Neural cell (in vitro differentiated cells): ENCODE measurements around the gene EN2. TPM values are rescaled to one million over a fixed set of nuclear protein-coding genes. Genes with fewer than 3 reads are reported as not detected.

Experiments
- H2AFZ ChIP-seq: fragments of 200-600, 300-800 bp; sonication (generic), shearing (Covaris generic); 2 replicates; pipeline ENCODE4 v1.6.0; 2014; ENCODE audit warnings: low read depth, mild to moderate bottlenecking, antibody characterized with exemption, low read length, moderate library complexity
- H3F3A ChIP-seq: fragments of 200-600 bp; shearing (Covaris generic); 2 replicates; pipeline ENCODE4 v1.6.1; 2016; ENCODE audit warnings: mild to moderate bottlenecking, moderate library complexity, mixed read lengths, antibody characterized with exemption, low read length; ENCODE audit not compliant: insufficient read depth, poor library complexity, severe bottlenecking
- H3K27ac ChIP-seq: fragments of 200-600, 300-800 bp; sonication (generic), shearing (Covaris generic); 2 replicates; pipeline ENCODE4 v1.5.1; 2014; ENCODE audit warnings: mild to moderate bottlenecking, low read length, moderate library complexity
- H3K27me3 ChIP-seq: fragments of 300-800, 200-600 bp; sonication (generic), shearing (Covaris generic); 2 replicates; pipeline ENCODE4 v1.6.0; 2014; ENCODE audit warnings: mild to moderate bottlenecking, low read depth, low read length, moderate library complexity; ENCODE audit not compliant: insufficient read depth
- H3K36me3 ChIP-seq: fragments of 300-800, 200-600 bp; sonication (generic), shearing (Covaris generic); 2 replicates; pipeline ENCODE4 v1.5.1; 2014; ENCODE audit warnings: mild to moderate bottlenecking, antibody characterized with exemption, low read length, moderate library complexity; ENCODE audit not compliant: insufficient read depth
- H3K4me2 ChIP-seq: fragments of 300-800, 200-600 bp; sonication (generic), shearing (Covaris generic); 2 replicates; pipeline ENCODE4 v1.6.0; 2014; ENCODE audit warnings: mild to moderate bottlenecking, low read length
- H3K4me3 ChIP-seq: fragments of 300-800, 200-600 bp; sonication (generic), shearing (Covaris generic); 2 replicates; pipeline ENCODE4 v1.5.1; 2014; ENCODE audit warnings: mild to moderate bottlenecking, low read length, moderate library complexity
- H3K79me2 ChIP-seq: fragments of 200-600 bp; shearing (Covaris generic); replicated peaks from 2 replicates; pipeline ENCODE4 v1.6.0; 2014; ENCODE audit warnings: mild to moderate bottlenecking, low read length, moderate library complexity; ENCODE audit not compliant: insufficient read depth
- H3K9ac ChIP-seq: fragments of 300-800, 200-600 bp; sonication (generic), shearing (Covaris generic); 2 replicates; pipeline ENCODE4 v1.6.1; 2016; ENCODE audit warnings: mild to moderate bottlenecking, low read length, mixed read lengths
- H3K9me2 ChIP-seq: fragments of 200-600 bp; shearing (Covaris generic); 2 replicates; pipeline ENCODE4 v1.6.1; 2016; ENCODE audit warnings: mild to moderate bottlenecking, low read length, mixed read lengths; ENCODE audit not compliant: insufficient read depth
- H3K9me3 ChIP-seq: fragments of 200-600, 300-800 bp; sonication (generic), shearing (Covaris generic); 2 replicates; pipeline ENCODE4 v1.6.1; 2016; ENCODE audit warnings: mild to moderate bottlenecking, mixed run types, low read length, moderate library complexity, mixed read lengths
- H4K20me1 ChIP-seq: fragments of 200-600 bp; shearing (Covaris generic); 2 replicates; pipeline ENCODE4 v1.6.1; 2016; ENCODE audit warnings: mild to moderate bottlenecking, mixed run types; ENCODE audit not compliant: insufficient read depth
- CTCF ChIP-seq: fragments of 450-650 bp; IDR thresholded peaks from 2 replicates; pipeline ENCODE4 v1.5.1; 2014; ENCODE audit warnings: antibody characterized with exemption, mild to moderate bottlenecking, moderate library complexity; ENCODE audit not compliant: poor library complexity, severe bottlenecking
- EP300 ChIP-seq: fragments of 450-650 bp; conservative IDR thresholded peaks from 2 replicates; pipeline ENCODE4 v1.6.1; 2014; ENCODE audit warnings: antibody characterized with exemption, mild to moderate bottlenecking, moderate library complexity; ENCODE audit not compliant: poor library complexity, severe bottlenecking
- EZH2 ChIP-seq: fragments of 200-600, 300-800 bp; shearing (Covaris generic), sonication (generic); IDR thresholded peaks from 2 replicates; pipeline ENCODE4 v1.6.1; 2014; ENCODE audit warnings: antibody characterized with exemption, low read length, borderline replicate concordance, mild to moderate bottlenecking; ENCODE audit not compliant: insufficient read depth, poor library complexity, severe bottlenecking
- MXI1 ChIP-seq: fragments of 450-650 bp; conservative IDR thresholded peaks from 2 replicates; pipeline ENCODE4 v1.6.1; 2014; ENCODE audit warnings: antibody characterized with exemption, mild to moderate bottlenecking; ENCODE audit not compliant: poor library complexity, severe bottlenecking
- POLR2AphosphoS5 ChIP-seq: IDR thresholded peaks from 2 replicates; pipeline ENCODE4 v1.6.1; 2012
- RAD21 ChIP-seq: fragments of 450-650 bp; conservative IDR thresholded peaks from 2 replicates; pipeline ENCODE4 v1.6.1; 2014; ENCODE audit warnings: antibody characterized with exemption, mild to moderate bottlenecking, moderate library complexity
- REST ChIP-seq: IDR thresholded peaks from 2 replicates; pipeline ENCODE4 v1.6.1; 2012; ENCODE audit warnings: borderline replicate concordance
- SMC3 ChIP-seq: fragments of 450-650 bp; conservative IDR thresholded peaks from 2 replicates; pipeline ENCODE4 v1.6.1; 2014; ENCODE audit warnings: antibody characterized with exemption, mild to moderate bottlenecking, moderate library complexity; ENCODE audit not compliant: poor library complexity
- TAF1 ChIP-seq: IDR thresholded peaks from 2 replicates; pipeline ENCODE4 v1.6.1; 2012; ENCODE audit warnings: low read depth
- polyA plus RNA-seq: library from polyadenylated mRNA; depleted of rRNA; stranded (reverse); fragments of >200 nt; gene quantifications from 2 replicates; pipeline ENCODE4 v1.2.3, GENCODE V29; 2014

Gene EN2
- polyA plus RNA-seq, 1 donor from 2014 or later, result not detected

GRCh38 chr7:155430606-155431005 lies 27.3 kb upstream of the EN2 start:
- no peak overlapping the region for H3K4me3 ChIP-seq
- H3K36me3 ChIP-seq, result no peaks in the 10 kb centered on the region
- H3F3A ChIP-seq, result no peaks in the 10 kb centered on the region
- H2AFZ ChIP-seq, result no peak overlapping the region
- no peaks in the 10 kb centered on the region for H3K9me2 ChIP-seq
- H3K9me3 ChIP-seq, result no peaks in the 10 kb centered on the region
- H3K9ac ChIP-seq, result no peak overlapping the region
- H3K79me2 ChIP-seq, result no peaks in the 10 kb centered on the region
- TF ChIP-seq EP300 (no peak), EZH2 (no peak), RAD21 (no peak), REST (no peak), SMC3 (no peak), TAF1 (no peak), MXI1 (no peak), CTCF (no peak), POLR2AphosphoS5 (no peak)
- no peaks in the 10 kb centered on the region for H4K20me1 ChIP-seq
- H3K27ac ChIP-seq, result no peak overlapping the region
- no peaks in the 10 kb centered on the region for H3K27me3 ChIP-seq
- no peak overlapping the region for H3K4me2 ChIP-seq

- Histone ChIP-seq H3K9ac (no peak overlapping the region), H3K4me3 (no peak overlapping the region), H3F3A (no peaks in the 10 kb centered on the region), H3K27ac (no peak overlapping the region), H3K27me3 (no peaks in the 10 kb centered on the region), H4K20me1 (no peaks in the 10 kb centered on the region), H3K4me2 (no peak overlapping the region), H3K36me3 (no peaks in the 10 kb centered on the region), H3K9me2 (no peaks in the 10 kb centered on the region), H3K79me2 (no peaks in the 10 kb centered on the region), H2AFZ (no peak overlapping the region), H3K9me3 (no peaks in the 10 kb centered on the region)
- no peak for TF ChIP-seq MXI1
- no peak for TF ChIP-seq EP300
- no peak for TF ChIP-seq REST
- TF ChIP-seq RAD21, result no peak
- no peak for TF ChIP-seq POLR2AphosphoS5
- TF ChIP-seq EZH2, result no peak
- TF ChIP-seq TAF1, result no peak
- TF ChIP-seq SMC3, result no peak
- TF ChIP-seq CTCF, result no peak
Observed at GRCh38 chr7:155431231-155431630, 26.7 kb upstream of the EN2 start.
